HUES64 (cell line): Measurements from ENCODE around the gene USP36.

Source experiments
- H3K27ac ChIP-seq: 2 replicates; pipeline ENCODE4 v1.7.0; 2013; ENCODE audit warnings: low read depth, low read length, inconsistent platforms
- H3K27me3 ChIP-seq: 2 replicates; pipeline ENCODE4 v1.6.1; 2013; ENCODE audit warnings: mild to moderate bottlenecking, low read length; ENCODE audit not compliant: insufficient read depth
- H3K36me3 ChIP-seq: 2 replicates; pipeline ENCODE4 v1.6.1; 2013; ENCODE audit warnings: mild to moderate bottlenecking, low read length; ENCODE audit not compliant: insufficient read depth
- H3K4me1 ChIP-seq: 2 replicates; pipeline ENCODE4 v1.6.1; 2013; ENCODE audit warnings: mild to moderate bottlenecking, low read length, moderate library complexity; ENCODE audit not compliant: insufficient read depth
- H3K4me3 ChIP-seq: 2 replicates; pipeline ENCODE4 v1.5.1; 2013; ENCODE audit warnings: mild to moderate bottlenecking, low read length, moderate library complexity
- H3K9ac ChIP-seq: 2 replicates; pipeline ENCODE4 v1.6.1; 2013; ENCODE audit warnings: mild to moderate bottlenecking, low read depth, low read length
- H3K9me3 ChIP-seq: 2 replicates; pipeline ENCODE4 v1.6.1; 2013; ENCODE audit warnings: low read depth, low read length; ENCODE audit not compliant: insufficient read depth
- WGBS: fragments of 150-250, 120-280 bp; methylation state at CpG from one replicate; pipeline ENCODE4 v1.1.7; 2013; ENCODE audit warnings: missing lambda C conversion rate; 5-methylcytosine and 5-hydroxymethylcytosine counted together

The USP36 gene

DNA sequence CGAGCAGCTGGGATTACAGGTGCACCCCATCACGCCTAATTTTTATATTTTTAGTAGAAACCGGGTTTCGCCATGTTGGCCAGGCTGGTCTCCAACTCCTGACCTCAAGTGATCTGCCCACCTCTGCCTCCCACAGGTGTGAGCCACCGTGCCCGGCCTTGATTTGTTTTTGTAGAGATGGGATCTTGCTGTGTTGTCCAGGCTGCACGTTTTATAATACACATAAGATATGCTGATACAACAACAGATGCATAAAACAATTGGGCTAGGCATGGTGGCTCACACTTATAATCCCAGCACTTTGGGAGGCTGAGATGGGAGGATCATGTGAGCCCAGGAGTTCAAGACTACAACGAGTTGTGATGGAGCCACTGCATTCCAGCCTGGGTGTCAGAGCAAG is 6.0 kb downstream of the USP36 start:
- WGBS = 95% methylated on average over 8 of the region's 8 CpGs
- peaks cover 81% of the 10 kb centered on the region for H3K36me3 ChIP-seq
- no peaks in the 10 kb centered on the region for H3K27me3 ChIP-seq
- no peak overlapping the region for H3K27ac ChIP-seq
- H3K4me1 ChIP-seq = peaks cover 6% of the 10 kb centered on the region; the same call in 1 of the 2 replicates
- H3K9me3 ChIP-seq = no peaks in the 10 kb centered on the region
- no peak overlapping the region for H3K9ac ChIP-seq
- H3K4me3 ChIP-seq = no peak overlapping the region

DNA sequence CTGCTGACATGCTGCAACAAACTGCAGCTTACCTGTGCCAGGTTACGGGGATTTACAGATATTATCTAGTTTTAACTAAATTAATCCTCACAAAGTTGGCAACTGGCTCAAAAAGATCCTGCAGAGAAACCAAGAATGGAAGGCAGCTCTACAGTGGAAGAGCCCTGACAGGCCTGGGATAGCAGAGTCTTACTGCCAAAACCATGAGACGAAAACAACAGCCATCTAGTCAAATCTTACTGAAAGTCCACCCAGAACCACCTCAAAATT is 8.1 kb downstream of the USP36 start:
- Histone ChIP-seq H3K27ac (no peak overlapping the region), H3K4me1 (no peaks in the 10 kb centered on the region), H3K9me3 (no peaks in the 10 kb centered on the region), H3K27me3 (no peaks in the 10 kb centered on the region), H3K9ac (no peak overlapping the region), H3K36me3 (peaks cover 96% of the 10 kb centered on the region), H3K4me3 (no peak overlapping the region)
- 97% methylated on average over 2 of the region's 2 CpGs for WGBS

DNA sequence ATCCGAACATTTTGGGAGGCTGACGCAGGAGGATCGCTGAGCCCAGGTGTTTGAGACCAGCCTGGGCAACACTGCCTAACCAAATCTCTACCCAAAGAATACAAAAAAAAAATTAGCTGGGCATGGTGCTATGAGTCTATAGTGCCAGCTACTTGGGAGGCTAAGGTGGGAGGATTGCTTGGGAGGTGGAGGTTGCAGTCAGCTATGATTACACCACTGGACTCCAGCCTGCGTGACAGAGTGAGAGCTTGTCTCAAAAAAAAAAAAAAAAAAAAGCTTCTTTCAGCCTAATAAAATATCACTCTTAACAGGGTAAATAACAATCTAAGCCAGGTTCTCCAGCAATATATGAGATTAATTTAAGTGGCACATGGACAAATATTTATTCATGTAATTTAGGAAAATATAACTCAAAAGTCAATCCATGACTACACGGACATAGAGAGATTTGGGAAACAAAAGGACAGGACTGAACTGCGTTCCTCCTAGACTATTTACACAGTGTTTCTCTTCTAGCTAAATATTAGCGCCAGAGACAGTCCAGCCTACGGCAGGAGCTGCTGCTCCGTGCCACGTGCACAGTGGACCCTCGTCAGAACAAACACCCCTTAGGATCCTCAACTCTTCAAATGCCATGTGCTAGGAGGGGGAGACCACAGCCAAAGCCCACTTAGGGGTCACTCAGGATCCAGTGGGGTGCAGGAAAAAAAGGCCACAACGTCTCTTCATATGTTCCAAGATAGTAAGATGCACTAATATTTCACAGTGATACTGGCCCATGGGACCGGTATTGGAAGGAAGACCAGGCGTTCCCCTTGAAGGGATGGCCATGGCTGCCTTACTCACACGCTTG is 8.7 kb downstream of the USP36 start:
- Histone ChIP-seq H3K27ac (no peak overlapping the region), H3K4me3 (no peak overlapping the region), H3K9ac (no peak overlapping the region), H3K4me1 (no peaks in the 10 kb centered on the region), H3K27me3 (no peaks in the 10 kb centered on the region), H3K9me3 (no peaks in the 10 kb centered on the region), H3K36me3 (peaks cover 96% of the 10 kb centered on the region)
- 96% methylated on average over 14 of the region's 15 CpGs for WGBS

DNA sequence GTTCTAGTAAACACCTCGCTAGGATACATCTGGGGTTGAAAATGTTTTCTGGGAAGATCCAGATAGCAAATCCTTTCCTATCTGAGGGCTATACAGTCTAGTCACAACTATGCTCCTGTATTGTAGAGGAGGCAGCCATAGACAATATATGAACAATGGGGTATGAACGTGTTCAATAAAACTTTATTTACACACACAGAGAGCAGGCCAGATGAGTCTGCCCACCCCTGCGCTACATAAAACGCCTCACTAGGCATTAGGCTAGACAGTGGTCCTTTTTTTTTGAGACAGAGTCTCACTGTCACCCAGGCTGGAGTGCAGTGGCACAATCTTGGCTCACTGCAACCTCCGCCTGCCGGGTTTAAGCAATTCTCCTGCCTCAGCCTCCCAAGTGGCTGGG is 11.1 kb downstream of the USP36 start:
- Histone ChIP-seq H3K36me3 (peaks cover 96% of the 10 kb centered on the region), H3K9ac (no peak overlapping the region), H3K4me3 (no peak overlapping the region), H3K27me3 (no peaks in the 10 kb centered on the region), H3K4me1 (no peaks in the 10 kb centered on the region), H3K27ac (no peak overlapping the region), H3K9me3 (no peaks in the 10 kb centered on the region)
- WGBS = 91% methylated on average over 6 of the region's 6 CpGs

DNA sequence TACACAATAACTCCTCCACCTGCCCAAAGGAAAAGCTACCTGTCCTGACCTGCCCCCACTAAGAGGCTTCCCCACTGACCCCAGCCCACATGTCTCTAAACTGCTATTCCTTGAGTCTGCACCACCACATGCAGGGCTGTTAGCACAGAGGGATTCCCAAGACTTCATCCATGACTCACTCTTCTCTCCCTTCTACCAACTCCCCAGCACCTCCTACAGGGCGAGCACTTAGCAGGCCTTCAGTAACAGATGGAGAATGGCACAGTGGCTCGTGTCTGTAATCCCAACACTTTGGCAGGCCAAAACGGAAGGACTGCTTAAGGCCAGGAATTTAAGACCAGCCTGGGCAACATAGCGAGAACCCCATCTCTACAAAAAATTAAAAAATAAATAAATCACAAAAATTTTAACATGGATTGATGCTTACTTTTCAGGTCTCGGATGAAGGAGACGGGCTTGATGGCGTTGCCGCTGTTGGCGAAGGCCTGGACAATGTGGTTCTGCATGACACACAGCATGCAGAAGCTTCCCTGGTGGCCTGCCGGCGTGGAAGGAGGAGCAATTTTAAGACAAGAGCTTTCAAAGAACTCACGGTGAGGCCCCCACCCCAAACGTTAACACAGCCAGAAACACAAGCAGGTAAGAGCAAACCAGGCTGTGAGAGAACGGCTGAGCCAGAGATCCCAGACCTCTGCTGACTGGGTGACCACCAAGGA is 12.0 kb downstream of the USP36 start:
- no peaks in the 10 kb centered on the region for H3K4me1 ChIP-seq
- H3K36me3 ChIP-seq = peaks cover 96% of the 10 kb centered on the region
- no peaks in the 10 kb centered on the region for H3K27me3 ChIP-seq
- 93% methylated on average over 14 of the region's 14 CpGs for WGBS
- H3K4me3 ChIP-seq = no peak overlapping the region
- H3K9ac ChIP-seq = no peak overlapping the region
- no peak overlapping the region for H3K27ac ChIP-seq
- H3K9me3 ChIP-seq = no peaks in the 10 kb centered on the region

DNA sequence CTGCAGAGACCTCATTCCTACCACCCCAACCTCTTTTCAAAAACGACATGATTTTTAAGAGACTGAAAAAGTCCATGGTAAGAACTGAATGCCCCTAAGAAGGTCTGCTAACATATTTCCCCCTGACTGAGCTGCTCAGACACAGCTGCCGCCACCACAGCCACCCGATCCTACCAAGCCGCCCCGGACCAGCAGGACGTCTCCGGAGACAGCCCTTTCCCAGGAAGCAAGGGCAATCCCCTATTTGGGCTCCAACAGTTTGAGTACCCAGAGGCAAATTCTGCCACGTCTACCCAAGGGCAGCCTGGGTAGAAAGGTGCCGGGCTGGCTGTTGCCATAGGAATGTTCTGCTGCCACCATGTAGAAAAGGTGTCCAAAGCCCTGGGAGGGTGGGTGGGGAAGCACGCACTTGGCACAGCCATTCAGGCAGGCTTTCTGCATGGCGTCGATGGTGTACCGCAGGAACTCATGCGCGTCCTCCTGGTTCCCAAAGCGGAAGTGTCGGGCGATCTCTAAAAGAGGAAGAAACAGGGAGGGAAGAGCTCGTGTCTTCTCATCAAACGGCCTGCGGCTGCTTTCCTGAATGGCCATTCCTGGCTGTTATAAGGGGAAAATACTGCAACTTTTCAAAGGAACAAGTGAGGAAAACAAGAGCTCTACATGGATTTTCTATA is 13.6 kb downstream of the USP36 start:
- Histone ChIP-seq H3K36me3 (peaks cover 95% of the 10 kb centered on the region), H3K4me1 (no peaks in the 10 kb centered on the region), H3K9ac (no peak overlapping the region), H3K27me3 (no peaks in the 10 kb centered on the region), H3K9me3 (no peaks in the 10 kb centered on the region), H3K27ac (no peak overlapping the region), H3K4me3 (no peak overlapping the region)
- 94% methylated on average over 21 of the region's 21 CpGs for WGBS

DNA sequence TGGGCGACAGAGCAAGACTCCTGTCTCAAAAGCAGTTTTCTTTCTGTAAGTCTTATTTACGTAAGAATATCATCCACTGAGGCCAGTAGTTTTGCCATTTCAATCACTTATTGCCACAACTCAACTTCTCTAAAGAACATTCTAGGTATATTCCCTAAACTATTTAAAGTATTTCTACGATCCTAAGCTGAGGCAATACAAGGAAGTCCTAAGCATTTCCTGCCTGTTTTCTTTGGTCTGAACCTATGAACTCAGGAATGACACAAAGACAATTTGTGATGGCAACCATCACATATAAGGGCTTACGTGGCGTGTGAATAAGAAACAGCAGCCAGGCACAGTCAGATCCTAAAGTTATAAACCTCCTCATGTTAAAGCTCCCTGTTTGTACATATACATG is 14.2 kb downstream of the USP36 start:
- Histone ChIP-seq H3K4me1 (no peaks in the 10 kb centered on the region), H3K4me3 (no peak overlapping the region), H3K27ac (no peak overlapping the region), H3K9me3 (no peaks in the 10 kb centered on the region), H3K36me3 (peaks cover 95% of the 10 kb centered on the region), H3K27me3 (no peaks in the 10 kb centered on the region), H3K9ac (no peak overlapping the region)
- WGBS = 95% methylated on average over 5 of the region's 5 CpGs

DNA sequence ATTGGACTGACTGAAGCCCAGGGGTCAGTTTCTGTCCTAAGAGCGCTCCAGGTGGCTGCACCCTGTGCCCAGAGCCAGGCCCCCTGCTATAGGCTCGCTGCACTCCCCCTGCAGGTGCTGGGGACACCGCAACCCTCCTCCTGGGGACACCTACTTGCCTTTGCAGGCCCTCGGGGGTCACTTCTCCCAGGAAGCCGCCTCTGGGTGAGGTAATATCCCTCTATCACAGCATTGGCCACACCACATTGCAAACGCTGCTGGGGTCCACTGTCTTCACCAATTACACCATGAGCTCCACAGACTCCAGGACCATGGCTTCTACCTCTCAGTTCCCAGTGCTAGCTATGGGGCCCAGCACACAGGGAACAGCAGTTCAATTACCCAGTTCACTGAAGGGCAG is 14.9 kb downstream of the USP36 start:
- no peaks in the 10 kb centered on the region for H3K4me1 ChIP-seq
- H3K36me3 ChIP-seq = peaks cover 95% of the 10 kb centered on the region
- 93% methylated on average over 6 of the region's 6 CpGs for WGBS
- no peaks in the 10 kb centered on the region for H3K27me3 ChIP-seq
- no peak overlapping the region for H3K4me3 ChIP-seq
- no peak overlapping the region for H3K27ac ChIP-seq
- H3K9me3 ChIP-seq = no peaks in the 10 kb centered on the region
- H3K9ac ChIP-seq = no peak overlapping the region

DNA sequence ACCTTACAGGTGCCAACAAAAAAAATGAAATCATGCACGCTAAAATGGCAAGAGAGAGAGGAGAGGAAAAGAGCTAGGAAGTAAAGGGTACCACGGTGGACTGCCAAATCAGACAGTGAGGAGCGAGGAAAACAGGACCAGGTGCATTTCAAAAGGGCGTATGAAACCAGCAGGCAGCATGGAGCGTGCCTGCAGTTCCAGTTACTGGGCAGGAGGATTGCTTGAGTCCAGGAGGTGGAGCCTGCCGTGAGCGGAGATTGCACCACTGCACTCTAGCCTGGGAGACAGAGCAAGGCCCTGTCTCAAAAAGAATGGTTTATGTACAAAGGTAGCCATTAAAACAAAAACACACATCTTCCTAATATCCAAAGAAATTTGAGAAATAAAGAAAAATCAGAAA is 16.4 kb downstream of the USP36 start:
- WGBS = 95% methylated on average over 7 of the region's 7 CpGs
- H3K4me3 ChIP-seq = no peak overlapping the region
- H3K9me3 ChIP-seq = no peaks in the 10 kb centered on the region
- H3K9ac ChIP-seq = no peak overlapping the region
- no peak overlapping the region for H3K27ac ChIP-seq
- H3K4me1 ChIP-seq = no peaks in the 10 kb centered on the region
- peaks cover 96% of the 10 kb centered on the region for H3K36me3 ChIP-seq
- H3K27me3 ChIP-seq = no peaks in the 10 kb centered on the region

DNA sequence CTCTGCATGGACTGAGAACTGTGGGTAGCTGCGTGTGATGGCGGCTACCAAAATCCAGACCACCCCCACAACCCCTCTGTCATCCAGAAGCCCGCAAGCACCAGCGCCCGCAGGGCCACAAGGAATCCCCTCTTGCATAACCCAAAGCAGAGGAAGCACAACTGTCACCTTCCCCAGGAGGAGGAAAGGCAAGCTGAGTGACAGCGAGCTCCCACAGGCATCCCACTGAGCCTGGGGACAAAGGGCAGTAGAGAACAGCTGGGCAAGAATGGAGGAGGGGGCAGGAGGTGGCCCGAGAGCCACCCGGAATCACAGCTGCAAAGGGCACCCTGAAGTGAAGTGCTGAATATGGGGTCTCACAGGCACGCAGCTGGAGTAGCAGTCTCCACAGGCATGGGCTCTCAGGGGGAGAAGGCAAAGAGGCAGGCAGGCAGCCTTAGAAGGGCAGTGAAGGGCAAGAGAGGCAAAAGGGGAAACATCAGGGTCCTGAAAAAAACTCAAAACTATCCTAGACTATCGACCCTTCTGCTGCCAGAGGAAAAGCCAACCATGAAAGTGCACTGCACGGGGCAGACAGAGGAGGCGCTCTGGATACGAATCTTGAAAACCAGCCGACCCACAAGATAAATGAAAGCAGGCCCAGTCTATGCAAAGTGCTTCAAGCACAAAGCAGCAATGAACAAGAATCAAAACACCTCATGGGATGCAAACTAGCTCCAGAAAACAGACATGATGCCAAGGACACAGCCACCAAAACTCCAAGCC is 17.1 kb downstream of the USP36 start:
- Histone ChIP-seq H3K9ac (no peak overlapping the region), H3K27ac (no peak overlapping the region), H3K4me3 (no peak overlapping the region), H3K36me3 (peaks cover 96% of the 10 kb centered on the region), H3K27me3 (no peaks in the 10 kb centered on the region), H3K4me1 (no peaks in the 10 kb centered on the region), H3K9me3 (no peaks in the 10 kb centered on the region)
- whole genome bisulfite sequencing = 92% methylated on average over 14 of the region's 14 CpGs

DNA sequence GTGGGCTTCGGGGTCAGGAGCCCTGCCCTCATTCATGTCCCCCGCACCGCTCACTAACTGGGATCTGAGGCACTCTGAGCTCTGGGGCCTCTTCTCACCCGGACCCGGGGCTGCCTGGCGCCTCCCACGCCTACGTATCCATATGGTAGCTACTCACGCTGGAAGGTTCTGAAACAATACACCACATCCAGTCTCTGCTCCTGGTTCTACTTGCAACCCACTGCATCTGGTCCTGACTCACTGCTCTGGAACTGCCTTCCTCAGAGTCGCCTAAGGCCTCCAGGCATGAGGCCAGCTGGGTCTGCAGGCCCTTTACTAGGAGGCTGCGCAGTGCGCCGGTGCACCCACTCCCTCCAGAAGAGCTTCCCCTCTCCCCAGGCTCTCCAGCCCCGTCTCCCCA is 18.1 kb downstream of the USP36 start:
- 96% methylated on average over 14 of the region's 14 CpGs for WGBS

More for the DNA sequence above, 18.1 kb downstream of the USP36 start:
- Histone ChIP-seq H3K4me3 (no peak overlapping the region), H3K9ac (no peak overlapping the region), H3K27me3 (no peaks in the 10 kb centered on the region), H3K27ac (no peak overlapping the region), H3K36me3 (peaks cover 96% of the 10 kb centered on the region), H3K4me1 (no peaks in the 10 kb centered on the region), H3K9me3 (no peaks in the 10 kb centered on the region)
